GM18517 (cell line): ENCODE data around the gene TNS4.

Experiments used
- ATAC-seq: cut with Tn5 transposase; IDR thresholded peaks from one replicate; pipeline ENCODE4 v1.9.1; 2021; ENCODE audit warnings: mild to moderate bottlenecking, moderate library complexity; ENCODE audit not compliant: unreplicated experiment

Gene TNS4

DNA sequence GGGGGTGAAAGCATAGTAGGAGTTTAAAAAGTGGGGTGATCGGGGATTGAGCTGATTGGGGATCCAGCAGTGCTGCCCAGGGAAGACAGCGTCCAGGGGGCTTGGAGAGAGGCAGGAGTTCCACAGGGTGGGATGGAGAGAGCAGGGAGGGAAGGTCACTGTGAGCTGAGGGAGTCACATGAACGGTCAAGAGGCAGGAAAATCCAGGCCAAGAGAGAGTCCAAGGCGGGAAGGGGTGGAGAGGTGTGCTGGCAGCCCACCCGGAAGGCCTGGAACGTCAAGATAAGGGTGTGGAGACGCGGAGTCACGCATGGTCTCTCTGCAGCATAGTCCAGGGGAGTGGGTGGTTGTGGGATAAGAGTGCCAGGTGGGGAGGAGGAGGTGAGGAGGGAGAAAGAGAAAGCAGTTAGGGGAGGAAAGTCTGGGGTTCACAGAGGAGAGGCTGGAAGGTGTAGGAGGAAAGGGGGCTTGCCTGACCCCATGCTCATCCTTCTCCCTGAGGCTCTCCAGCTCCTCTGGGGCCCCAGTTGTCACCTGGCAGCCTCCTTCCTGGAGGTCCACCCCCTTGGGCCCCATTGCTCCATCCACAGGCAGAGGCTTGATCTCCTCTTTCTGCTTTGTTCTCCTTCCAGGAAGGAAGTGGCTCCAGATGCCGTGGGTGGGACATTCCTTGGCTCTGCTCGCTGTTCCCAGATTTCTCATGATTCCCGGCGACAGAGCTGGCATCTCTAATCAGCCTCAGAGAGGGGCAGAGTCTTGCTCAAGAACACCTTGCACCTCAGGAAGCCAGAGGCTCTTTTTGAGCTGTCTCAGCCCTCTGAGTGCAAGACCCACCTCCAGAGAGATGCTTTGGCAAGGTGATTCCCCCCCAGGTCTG, 35.1 kb upstream of the TNS4 start:
- ATAC-seq, result no peak

DNA sequence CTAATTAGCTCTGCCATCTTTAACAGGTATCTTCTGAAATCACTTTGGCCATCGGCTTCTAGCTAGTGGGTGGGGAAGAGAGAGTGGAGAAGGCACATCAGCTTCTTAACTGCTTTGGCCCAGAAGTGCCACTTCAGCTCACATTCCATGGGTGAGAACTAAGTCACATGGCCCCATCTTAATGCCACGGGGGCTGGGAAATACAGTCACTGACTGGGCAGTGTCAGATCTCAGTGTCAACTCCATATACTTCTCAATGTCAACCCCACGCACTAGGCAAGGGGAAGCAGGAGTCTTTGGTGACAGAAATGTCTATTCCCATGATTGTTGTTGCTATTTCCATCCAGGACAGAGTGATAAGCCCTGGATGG, 34.5 kb upstream of the TNS4 start:
- no peak for ATAC-seq

GRCh38 chr17:40535438-40535837, 34.0 kb upstream of the TNS4 start:
- ATAC-seq, result no peak

- ATAC-seq, result no peak
Measured at GRCh38 chr17:40534371-40535189, 33.2 kb upstream of the TNS4 start.

- ATAC-seq, result no peak
Measured at GRCh38 chr17:40533896-40534295, 32.5 kb upstream of the TNS4 start.

DNA sequence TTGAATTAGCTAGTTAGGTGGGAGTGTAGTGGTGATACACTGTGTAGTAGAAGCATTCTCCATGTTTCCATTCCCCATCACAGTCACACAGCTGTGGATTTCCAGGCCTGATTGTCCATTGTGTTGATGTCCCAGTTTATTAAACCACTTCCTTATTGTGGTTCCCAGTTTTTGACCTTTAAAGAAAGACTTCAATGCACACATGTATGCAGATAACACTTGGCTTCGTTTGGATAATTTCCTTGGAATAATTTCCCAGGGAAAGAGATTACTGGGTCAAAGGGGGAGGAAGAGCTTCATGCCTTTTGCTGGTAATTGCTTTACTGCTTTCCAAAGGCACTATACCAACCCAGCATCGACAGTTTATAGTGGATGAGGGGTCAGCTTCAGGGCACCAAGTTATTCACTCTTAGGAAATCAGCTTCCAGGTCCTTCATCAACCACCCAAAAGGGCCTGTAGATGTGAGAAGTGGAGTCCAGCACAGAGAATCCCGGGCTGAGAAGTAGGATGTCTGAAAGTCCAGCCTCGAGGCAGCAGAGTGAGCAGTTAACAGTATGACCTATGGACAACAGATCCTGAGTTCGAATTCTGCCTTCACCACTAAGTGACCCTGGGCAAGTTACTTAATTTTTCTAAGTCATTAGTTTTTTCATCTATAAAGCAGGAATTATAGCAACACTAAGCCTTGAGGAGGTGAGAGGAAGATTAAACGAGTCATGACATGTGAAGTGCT, 31.3 kb upstream of the TNS4 start:
- no peak for ATAC-seq

DNA sequence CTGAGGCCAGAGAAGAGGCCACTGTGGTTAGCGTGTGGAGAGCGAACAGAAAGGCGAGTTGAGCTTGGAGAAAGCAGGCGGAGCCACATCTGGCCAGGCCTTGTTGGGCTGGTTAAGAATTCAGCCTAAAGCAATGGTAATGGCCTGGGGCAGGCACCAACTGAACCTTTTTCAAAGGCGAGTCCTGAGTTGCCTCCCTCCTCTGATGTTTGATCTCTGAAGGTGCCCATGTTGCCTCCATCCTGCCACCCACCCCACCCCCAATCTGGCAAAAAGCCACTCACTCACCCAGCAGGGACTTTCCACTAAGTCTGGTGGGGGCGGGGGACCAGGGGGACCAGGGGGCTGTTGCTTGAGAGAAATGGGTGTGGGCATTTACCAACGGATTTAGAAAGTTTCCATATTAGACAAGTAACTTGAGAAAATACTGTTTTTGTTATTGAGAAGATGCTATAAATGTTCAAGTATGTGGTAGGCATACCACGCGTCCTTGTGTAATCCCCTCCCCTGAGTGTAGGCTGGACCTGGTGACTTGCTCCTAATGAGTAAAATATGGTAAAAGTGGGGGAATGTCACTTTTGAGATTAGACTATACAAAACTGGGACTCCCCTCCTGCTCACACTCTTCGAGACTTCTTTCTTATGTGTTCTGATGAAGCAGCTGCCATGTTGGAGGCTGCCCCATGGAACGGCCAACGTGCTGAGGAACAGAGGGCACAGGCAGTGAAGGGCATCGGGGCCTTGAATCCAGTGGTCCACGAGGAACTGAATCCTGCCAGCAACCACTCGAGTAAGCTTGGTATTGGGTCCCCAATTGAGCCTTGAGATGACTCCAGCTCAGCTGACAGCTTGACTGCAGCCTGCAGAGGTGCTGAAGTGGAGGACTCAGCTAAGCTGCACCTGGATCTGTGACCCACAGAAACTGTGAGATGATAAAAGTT, 29.9 kb upstream of the TNS4 start:
- ATAC-seq, result no peak

DNA sequence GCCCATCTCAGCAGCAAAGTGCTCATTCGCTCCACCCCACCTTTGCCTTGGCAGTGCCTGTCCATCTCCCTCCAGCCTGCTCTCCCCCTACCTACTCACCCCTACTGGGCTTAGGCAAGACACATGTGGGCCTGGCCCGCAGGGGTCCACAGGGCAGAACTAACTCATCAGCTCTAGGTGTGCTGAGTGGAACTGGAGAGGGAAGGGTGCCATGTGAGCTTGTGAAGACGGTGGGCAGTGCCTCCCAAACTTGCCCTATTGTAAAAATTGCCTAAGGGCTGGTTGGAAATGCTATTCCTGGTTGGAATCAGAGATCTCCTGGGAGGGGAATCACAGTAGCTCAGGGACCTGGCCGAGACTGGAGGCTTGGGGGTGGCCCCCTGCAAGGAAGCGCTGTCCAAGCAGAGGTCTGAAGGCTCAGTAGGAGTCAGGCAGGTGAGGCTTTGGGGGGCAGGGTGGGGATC, 29.1 kb upstream of the TNS4 start:
- ATAC-seq, result no peak

DNA sequence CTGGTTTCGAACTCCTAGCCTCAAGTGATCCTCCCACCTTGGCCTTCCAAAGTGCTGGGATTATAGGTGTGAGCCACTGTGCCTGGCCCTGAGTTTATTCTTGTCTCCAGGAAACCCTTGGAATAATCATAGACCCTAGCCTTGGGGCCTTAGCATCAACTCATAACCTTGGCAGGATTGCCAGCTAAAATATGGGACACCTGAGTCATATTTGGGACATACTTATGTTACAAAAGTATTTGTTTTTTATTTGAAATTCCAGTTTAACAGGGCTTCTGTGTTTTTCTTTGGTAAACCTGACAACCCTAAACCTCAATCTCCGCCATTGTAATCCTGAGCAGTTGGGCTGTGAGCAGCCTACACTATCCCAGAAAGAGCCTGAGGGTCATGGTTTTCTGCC, 28.6 kb upstream of the TNS4 start:
- no peak for ATAC-seq

GRCh38 chr17:40528692-40529417, 27.4 kb upstream of the TNS4 start:
- ATAC-seq, result no peak

DNA sequence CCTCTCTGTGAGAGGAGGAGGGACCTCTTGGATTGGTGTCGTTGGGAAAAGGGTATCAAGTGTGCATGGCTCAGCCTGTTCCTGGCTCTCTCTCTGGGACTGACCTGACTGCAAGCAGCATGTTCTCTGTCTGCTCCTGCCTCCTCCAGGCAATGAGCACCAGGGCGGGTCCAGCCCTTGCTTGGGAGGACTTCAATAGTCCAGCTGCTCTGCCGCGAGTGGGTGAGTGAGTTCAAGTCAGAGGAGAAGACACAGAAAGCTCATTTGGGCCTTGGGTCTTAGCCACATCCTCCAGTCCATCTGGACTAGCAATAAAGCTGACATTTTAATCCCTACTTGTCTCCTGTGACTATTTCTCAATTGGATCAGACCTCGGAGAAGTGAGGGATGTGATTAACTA, 25.2 kb upstream of the TNS4 start:
- no peak for ATAC-seq

DNA sequence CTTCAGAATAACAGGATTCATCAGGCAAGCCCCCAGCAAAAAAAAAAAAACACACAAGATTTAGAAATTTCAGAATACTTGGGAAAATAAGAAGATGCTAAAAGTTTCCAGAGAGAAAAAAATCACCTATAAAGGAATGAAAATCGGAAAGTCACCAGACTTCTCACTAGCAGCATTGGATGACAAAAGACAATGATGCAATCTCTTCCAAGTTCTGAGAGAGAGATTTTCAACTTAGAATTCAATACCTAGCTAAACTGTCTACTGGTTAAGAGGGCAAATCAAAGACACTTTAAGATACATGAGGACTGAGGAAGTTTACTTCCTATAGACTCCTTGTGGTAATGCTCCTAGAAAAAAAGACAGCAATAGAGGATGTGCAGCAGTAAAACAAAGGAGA, 23.9 kb upstream of the TNS4 start:
- no peak for ATAC-seq

GRCh38 chr17:40524243-40524965, 23.0 kb upstream of the TNS4 start:
- no peak for ATAC-seq

GRCh38 chr17:40522961-40523310, 21.5 kb upstream of the TNS4 start:
- ATAC-seq, result no peak

DNA sequence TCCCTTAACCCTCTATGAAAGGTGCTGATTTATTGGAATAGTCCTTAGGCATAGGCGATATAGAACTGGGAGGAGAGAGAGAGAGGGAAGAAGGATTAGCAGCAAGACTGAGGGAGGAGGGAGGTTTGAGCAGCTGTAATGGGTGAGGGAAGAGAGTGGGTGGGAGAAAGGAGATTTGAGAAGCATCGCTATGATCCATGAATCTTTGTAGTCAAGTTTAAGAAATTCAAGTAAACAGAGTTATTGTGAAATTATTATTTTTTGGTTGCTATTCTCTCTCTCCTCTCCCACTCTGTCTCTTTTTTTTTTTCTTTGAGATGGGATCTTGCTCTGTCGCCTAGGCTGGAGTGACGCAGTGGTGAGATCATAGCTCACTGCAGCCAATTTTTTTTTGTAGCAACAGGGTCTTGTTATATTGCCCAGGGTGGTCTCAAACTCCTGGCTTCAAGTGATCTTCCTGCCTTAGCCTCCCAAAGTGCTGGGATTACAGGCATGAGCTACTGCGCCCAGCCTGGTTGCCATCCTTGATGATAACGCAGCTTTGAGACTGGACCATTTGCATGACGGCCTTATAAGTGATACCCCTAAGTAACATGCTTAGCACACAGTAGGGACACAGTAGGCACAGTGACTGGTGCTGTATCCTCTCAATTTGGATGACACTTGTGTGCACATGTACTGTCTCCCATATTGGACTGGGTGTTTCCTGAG, 21.0 kb upstream of the TNS4 start:
- no peak for ATAC-seq

- no peak for ATAC-seq
Measured at GRCh38 chr17:40520991-40521453, 19.6 kb upstream of the TNS4 start.

DNA sequence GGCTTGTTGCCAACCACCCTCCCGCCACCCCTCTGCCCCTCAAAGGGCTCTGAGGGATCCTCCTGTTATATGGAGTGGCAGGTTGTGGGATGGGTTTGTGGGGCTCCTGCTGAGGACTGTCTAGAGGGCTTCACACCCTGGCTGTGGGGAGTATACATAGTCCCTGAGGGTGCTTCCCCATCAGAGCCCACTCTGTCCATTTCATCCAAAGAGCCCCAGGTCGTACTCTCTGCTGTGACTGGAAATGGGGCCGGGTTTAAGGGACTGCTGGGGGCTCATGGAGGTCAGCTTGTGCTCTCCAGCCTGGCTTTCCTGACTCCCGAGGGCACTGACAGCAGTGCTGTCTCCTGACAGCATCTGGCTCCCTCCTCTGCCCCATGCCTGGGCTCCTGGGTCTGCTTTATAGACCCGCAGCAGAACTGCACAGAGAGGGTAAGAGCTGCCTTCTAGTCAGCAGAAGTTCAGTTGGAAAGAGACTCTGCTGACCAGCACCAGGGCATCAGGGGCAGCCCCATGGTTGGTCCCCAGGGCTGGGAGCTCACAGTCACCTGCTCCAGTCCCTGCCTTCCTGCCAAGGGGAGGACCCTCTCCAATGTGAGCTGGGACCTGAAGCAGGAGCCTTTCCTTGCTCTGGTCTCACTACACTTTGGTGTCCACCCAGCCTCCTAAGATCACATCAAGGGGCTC, 17.8 kb upstream of the TNS4 start:
- ATAC-seq, result no peak
